Measurements from ENCODE around the gene SYPL1. TPM values are rescaled to one million over a fixed set of nuclear protein-coding genes. Genes with fewer than 3 reads are reported as not detected.

Gene SYPL1
- total RNA-seq, 1 experiment from 2014 or later, result 78.0 TPM

GRCh38 chr7:106151459-106152312 is 39.6 kb upstream of the SYPL1 start (continued):
- no peak for TF ChIP-seq REST (IDR thresholded peaks at IDR 0.05; ENCODE audit: low read depth)

GRCh38 chr7:106143711-106144337 is 31.7 kb upstream of the SYPL1 start:
- ChIA-PET RAD21 (ENCODE audit: low non-redundant PET in 1 of 2, low total read pairs in 2 of 2, uncharacterized antibody in 2 of 2, unreplicated experiment in 2 of 2) (no interaction called here), CTCF (no interaction called here), POLR2A (no interaction called here)
- H2AFZ ChIP-seq (ENCODE audit: low read depth, low read length, poor library complexity, severe bottlenecking), result no peak overlapping the region
- peaks cover 4% of the 10 kb centered on the region; the same call in 1 of the 2 replicates for H3K27me3 ChIP-seq (ENCODE audit: insufficient read depth, low read length)
- H3K4me1 ChIP-seq (ENCODE audit: control insufficient read depth in 1 of 2, insufficient read depth in 2 of 2, low read length in 2 of 2), result no peaks in the 10 kb centered on the region
- TF ChIP-seq EZH2phosphoT487 (IDR thresholded peaks at IDR 0.05; ENCODE audit: borderline replicate concordance), result no peak
- TF ChIP-seq REST (IDR thresholded peaks at IDR 0.05; ENCODE audit: low read depth), result no peak
- TF ChIP-seq EGR1 (IDR thresholded peaks at IDR 0.05; ENCODE audit: low read depth), result no peak
- TF ChIP-seq CBX3 (IDR thresholded peaks at IDR 0.05; ENCODE audit: low read depth), result no peak
- no peak for TF ChIP-seq FOSL1 (IDR thresholded peaks at IDR 0.05; ENCODE audit: low read depth)
- no peak for TF ChIP-seq ATF3 (IDR thresholded peaks at IDR 0.05)
- no peak for TF ChIP-seq CEBPB (IDR thresholded peaks at IDR 0.05; ENCODE audit: low read depth)
- TF ChIP-seq POLR2A (IDR thresholded peaks at IDR 0.05; ENCODE audit: borderline replicate concordance, extremely low read depth, insufficient read depth, insufficient read length), result no peak
- TF ChIP-seq ZFX (IDR thresholded peaks at IDR 0.05), result no peak
- TF ChIP-seq ZBTB33 (IDR thresholded peaks at IDR 0.05; ENCODE audit: extremely low read depth, insufficient replicate concordance, low read length), result no peak
- TF ChIP-seq ZNF274 (IDR thresholded peaks at IDR 0.05; ENCODE audit: low read depth, low read length), result no peak
- no peak overlapping the region for H3K9ac ChIP-seq (ENCODE audit: low read length)
- no peaks in the 10 kb centered on the region for H3K79me2 ChIP-seq (ENCODE audit: insufficient read depth, low read length)
- intact Hi-C loops (cut with micrococcal nuclease), result no loop called here
- BruUV-seq (replicated peaks), result no TSS peak
- H4K20me1 ChIP-seq (ENCODE audit: insufficient read depth), result no peaks in the 10 kb centered on the region
- H3K27ac ChIP-seq (ENCODE audit: low read depth, low read length), result no peak overlapping the region
- DNase-seq (ENCODE audit: low read depth, low spot score) (no peak), ATAC-seq (peak; percentile 42; the same call in 1 of the 2 replicates)
- H3K4me3 ChIP-seq (replicated peaks in 1 of 2; ENCODE audit: low read depth in 1 of 2, low read length in 2 of 2), result no peak overlapping the region
- H3K4me2 ChIP-seq (ENCODE audit: low read length), result no peak overlapping the region
- H3K9me3 ChIP-seq (ENCODE audit: control insufficient read depth in 1 of 2, insufficient read depth in 1 of 2, low read depth in 1 of 2, low read length in 2 of 2), result no peaks in the 10 kb centered on the region
- no peaks in the 10 kb centered on the region for H3K9me2 ChIP-seq (ENCODE audit: insufficient read depth)
- H3K36me3 ChIP-seq (ENCODE audit: control insufficient read depth in 1 of 2, insufficient read depth in 2 of 2, low read length in 2 of 2), result no peaks in the 10 kb centered on the region

All from HCT116 (cell line).